Epithelial cell of prostate (primary cell): Measurements from ENCODE around the gene PRICKLE2.

ENCODE experiments used
- DNase-seq: peaks from one replicate; pipeline ENCODE4 v3.0.0-alpha.2; 2011; ENCODE audit warnings: low read depth, low spot score
- H3K27ac ChIP-seq: fragments of 450-650 bp; 2 replicates; pipeline ENCODE4 v1.5.1; 2017; ENCODE audit warnings: mild to moderate bottlenecking

Gene PRICKLE2

DNA sequence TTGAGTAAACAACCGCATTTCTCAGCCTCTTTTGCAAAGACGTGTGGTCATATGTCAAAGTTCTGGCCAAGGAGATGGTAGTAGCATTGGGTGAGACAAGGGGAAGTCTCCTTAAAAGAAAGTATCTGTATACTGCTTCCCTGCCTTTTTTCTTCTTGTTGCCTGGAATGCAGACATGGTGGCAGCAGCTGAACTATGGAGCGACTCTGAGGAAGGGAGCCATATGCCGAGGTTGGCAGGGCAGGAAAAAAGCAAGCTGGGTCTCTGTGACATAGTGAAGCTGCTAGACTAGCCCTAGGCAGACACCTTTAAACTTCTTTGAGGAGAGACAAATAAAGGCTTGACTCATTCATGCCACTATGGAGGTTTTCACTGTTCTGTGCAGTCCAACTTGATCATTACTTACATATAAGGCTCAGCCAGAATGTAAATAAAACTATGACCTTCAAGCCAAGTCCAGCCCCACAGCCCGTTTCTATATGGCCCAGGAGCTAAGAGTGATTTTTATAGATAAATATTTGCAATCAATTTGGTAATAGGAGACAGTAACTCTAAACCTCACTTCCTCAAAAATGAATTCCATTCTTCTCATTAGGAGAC is 30.6 kb upstream of the PRICKLE2 start:
- DNase-seq, result no peak
- no peak overlapping the region for H3K27ac ChIP-seq

DNA sequence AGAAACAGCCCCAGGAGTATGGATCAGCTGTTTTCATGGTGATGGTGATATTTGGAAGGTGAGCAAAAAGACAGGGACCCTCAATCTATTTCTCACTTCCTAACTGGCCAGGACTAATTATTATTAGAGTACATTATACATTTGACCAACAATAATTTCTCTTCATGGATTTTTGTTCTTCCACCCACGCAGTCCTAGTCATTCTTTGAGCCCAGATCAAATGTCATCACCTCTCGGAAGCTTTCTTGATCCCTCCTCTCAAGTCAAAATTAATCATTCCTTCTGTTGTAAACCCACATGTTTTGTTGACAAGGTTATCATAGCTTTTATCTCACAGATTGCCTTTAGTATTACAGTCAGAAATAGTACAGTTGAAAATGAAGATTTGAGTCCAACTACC is 29.2 kb upstream of the PRICKLE2 start:
- no peak for DNase-seq
- H3K27ac ChIP-seq, result no peak overlapping the region

DNA sequence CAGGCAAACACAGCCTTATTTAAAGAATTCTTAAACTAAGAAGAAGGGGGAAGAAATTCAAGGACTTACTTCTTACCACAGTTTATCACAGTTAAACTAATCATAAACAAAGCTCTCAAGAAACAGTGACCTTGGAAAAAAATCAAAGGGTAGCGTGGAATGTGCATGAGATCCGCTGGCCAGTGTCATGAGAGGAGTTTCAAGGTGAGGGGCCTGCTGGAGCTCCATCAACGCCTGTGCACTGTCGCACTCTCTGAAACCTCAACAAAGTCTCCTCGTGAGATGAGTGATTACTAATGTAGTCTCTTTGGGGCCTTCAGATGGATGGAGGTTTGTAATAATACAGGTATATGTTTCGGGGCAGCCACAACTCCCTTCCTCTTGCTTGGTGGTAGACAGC is 28.4 kb upstream of the PRICKLE2 start:
- no peak for DNase-seq
- no peak overlapping the region for H3K27ac ChIP-seq

DNA sequence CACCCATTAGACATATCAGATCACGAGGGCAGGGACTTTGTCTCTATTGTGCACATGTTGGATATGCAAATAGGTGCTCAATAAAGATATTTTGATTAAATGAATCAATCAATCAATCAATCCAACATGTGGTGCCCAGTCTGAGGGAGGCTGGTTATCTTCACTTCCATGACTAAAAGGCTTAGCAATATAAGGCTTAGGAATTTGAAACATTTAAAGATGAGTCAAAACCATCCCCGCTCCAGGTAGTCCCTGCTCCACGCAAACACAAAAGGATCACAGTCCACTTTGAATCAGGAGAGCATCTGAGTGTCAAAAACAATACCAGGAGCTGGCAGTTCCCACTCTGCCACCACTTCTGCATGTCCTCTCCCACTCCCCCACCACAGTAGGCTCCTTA is 25.8 kb upstream of the PRICKLE2 start:
- no peak for DNase-seq
- no peak overlapping the region for H3K27ac ChIP-seq

DNA sequence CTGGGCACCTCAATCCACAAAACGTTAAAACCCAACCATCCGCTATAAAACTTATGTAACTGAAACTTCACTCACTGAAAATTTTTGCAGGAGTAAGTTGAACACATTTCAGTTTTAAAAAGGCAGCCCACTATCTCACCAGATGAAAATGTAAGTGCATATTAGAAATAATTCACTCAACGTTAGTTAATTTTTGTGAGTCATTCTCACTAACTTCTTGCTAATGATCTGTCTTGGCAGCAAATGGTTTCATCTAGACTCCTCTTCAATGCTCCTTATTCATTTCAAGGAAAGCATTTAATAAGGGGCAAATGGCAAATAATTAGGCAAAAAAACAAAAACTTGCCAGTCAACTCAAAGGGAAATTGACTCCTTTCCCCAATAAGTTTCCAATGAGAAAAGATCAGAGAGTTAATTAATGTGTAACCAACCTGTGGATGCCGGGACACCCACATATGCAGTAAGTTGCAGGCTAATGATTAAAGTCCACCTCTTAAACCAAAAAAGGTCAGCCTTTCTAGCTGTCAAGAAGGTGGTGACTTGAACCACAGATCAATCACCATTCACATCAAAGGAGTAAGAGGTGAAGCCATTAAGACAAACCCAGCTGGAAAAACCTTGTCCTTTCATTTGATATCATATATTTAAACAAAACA is 22.9 kb upstream of the PRICKLE2 start:
- H3K27ac ChIP-seq, result no peak overlapping the region
- no peak for DNase-seq

DNA sequence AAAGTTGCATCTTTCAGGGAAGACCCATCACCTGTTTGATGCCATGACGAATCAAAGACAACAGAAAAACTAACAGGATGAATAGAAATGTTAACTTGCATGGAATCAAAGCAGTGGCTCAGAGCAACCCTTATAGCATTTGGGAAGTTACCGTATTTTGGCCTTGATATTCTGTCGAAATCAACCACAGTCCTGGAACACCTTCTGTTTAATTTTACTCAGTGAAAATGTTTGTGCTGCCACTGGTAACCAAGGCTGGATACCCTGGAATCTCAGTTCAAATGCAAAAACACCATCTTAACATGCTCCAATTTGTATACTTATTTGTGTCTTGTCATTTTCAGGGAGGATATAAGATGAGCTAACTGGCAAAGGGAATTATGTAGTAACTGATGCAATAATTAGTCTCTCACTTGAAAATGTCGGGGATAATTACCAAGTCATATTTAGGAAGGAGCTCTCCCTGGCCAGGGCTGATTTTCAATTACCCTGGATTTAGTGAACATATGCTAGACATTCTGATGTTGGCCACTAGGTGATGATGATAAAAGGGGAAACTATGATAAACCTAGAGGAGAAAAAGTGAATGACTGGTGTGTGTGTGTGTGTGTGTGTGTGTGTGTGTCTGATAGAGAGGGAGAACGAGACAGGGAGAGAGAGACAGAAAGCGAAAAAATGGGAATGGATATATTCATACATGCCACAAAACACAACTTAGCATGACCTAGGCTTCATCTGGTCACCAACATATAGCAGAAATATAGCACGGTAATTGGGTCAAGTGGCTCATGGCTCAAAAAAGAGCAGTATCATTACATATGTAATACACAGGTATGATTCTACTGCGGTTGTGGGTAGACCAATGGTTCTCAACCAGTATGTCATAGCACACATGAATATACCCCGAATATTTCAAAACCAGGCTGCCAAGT is 19.0 kb upstream of the PRICKLE2 start:
- no peak overlapping the region for H3K27ac ChIP-seq
- DNase-seq, result no peak

DNA sequence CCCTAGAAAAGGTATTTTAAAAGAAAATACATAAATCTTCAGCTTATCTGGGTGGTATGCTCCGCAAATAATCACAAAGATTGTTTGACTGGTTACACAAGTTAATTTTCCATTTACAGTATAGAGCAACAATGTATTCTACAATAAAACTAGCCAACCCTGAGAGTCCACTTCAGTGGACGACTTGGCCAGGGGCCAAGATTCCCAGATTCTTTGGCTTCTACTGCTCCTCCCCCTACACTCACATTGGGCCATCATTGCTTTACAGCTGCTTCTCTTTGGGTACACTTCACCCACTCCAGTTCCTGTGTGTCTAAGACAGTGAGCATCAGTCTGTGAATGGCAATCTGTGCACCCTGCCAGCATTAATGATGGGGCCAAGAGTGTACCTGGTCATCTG is 17.2 kb upstream of the PRICKLE2 start:
- DNase-seq, result no peak
- no peak overlapping the region for H3K27ac ChIP-seq

DNA sequence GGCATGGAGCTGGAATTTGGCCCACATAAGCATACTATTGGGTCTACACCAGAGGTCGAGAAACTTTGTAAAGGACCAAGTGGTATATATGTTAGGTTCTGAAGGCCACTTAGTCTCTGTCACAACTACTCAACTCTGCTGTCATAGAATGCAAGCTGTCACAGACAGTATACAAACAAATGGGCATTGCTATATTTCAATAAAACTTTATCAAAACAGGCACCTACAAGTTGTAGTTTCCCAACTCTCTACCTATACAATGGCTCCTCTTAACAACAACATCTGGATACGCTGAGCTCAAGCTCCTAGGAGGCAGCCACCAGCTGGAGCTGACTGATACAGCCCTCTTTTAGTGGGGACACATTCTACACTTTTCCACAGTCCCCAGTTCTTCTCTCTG is 15.7 kb upstream of the PRICKLE2 start:
- DNase-seq, result no peak
- no peak overlapping the region for H3K27ac ChIP-seq

DNA sequence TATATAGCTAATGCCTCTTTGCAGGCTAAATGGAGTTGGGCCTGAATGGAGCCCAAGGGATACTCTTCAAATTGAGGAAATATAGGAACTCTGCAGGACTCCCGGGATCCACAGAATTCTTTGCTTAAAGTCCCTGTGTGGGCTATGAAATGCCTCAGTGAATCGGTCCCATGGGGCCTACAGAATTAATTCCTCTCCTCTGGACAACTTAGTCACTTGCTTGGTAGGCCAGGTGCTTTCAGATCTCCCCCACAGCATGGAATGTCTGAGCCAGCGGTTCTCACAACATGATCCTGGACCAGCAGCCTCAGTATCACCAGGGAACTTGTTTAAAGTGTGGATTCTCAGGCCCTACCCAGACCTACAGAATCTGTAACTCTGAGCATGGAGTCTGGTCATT is 15.1 kb upstream of the PRICKLE2 start:
- DNase-seq, result no peak
- H3K27ac ChIP-seq, result no peak overlapping the region

DNA sequence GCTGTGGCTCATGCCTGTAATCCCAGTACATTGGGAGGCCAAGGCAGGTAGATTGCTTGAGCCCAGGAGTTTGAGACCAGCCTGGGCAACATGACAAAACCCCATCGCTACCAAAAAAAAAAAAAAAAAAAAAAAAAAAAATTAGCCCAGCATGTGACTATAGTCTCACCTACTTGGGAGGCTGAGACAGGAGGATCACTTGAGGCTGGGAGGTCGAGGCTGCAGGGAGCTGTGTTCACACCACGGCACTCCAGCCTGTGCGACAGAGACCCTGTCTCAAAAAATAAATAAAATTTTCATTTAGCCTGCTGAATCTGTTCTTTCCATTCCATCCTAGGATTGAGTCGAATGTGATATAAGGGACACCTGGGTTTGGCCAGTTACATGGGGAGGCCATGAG is 14.6 kb upstream of the PRICKLE2 start:
- DNase-seq, result no peak

DNA sequence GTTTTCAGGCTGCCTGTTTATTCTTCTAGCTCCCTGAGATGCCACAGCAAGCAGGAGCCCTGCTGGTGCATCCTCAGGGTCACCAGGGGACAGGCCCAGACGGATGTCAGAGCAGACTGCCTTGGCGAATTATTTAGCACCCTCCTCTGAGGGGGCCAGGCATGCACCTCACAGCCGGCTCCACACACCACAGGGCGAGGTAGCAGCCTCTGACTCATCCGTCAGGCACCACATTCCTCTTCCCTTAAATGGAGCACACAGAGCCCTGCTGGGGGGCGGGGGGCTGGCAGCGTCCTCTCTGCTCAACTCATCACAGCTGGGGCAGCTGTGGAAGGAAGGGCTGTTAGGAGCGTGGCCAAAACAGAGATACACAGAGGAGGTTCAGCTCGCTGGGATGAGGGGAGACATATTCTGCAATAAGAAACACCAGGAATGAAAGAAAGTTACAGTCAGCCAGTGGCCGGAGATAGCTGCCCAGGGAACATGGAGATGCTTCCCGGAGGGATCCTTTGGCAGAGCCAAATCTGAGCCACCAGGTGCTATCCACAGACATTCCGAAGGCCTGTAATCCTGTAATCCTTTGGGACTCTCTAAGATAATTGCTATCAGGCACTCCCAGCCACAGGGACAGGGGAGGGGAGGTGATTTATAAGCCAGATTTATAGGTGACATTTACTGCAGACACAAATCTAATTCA is 13.9 kb upstream of the PRICKLE2 start:
- DNase-seq, result peak; percentile 24
- no peak overlapping the region for H3K27ac ChIP-seq

More for the DNA sequence above, 14.6 kb upstream of the PRICKLE2 start:
- H3K27ac ChIP-seq, result no peak overlapping the region

DNA sequence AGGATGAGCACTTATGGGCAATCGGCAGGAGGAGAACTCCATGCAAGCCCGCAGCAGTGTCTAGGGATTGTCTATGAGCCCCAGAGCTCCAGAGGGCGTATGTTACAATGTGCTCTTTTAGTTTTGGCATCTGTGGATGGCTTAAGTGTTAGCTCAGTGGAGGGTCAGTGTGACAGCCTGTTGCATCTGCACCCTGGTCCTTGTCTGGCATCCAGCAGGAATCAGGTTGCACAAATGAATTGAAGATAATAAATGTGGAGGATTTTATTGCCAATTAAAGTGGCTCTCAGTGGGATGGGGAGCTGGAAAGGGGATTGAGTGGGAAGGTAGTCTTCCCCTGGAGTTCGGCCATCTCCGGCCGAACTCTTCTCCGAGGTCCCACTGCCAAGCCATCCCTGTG is 11.8 kb upstream of the PRICKLE2 start:
- no peak for DNase-seq
- H3K27ac ChIP-seq, result no peak overlapping the region

DNA sequence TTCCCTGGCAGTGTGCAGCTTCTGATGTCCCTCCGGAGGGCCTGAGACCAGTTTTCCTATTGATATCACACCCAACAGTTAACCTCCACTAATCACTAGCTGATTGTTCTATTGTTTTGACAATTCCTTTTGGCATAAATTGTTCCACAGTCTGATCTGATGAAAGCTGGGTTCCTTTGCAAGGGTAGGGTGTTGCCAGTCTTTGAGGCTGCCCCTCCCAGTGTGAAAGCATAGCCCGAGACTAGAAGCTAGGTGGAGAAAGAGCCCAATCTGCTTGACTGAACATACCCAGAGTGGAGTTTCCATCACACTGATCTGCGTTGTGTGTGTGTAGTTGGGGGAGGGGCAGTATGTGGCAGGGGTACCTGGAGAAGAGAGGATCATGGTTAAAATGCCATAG is 10.3 kb upstream of the PRICKLE2 start:
- DNase-seq, result no peak
- no peak overlapping the region for H3K27ac ChIP-seq

DNA sequence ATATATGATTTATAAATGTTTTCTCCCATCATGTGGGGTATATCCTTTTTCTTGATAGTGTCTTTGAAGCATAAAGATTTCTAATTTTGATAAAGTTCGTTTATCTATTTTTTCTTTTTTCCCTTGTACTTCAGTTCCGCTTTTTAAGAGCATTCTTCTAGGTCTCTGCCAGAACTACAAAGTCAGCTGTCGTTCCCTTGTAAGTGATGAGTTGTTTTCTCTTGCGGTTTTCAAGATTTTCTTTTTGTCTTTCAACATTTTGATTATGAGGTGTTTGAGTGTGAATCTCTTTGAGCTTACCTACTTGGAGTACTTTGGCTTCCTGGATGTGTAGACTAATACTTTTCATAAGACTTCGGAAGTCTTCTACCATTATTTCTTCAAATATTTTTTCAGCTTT is 9.3 kb upstream of the PRICKLE2 start:
- no peak overlapping the region for H3K27ac ChIP-seq
- no peak for DNase-seq

DNA sequence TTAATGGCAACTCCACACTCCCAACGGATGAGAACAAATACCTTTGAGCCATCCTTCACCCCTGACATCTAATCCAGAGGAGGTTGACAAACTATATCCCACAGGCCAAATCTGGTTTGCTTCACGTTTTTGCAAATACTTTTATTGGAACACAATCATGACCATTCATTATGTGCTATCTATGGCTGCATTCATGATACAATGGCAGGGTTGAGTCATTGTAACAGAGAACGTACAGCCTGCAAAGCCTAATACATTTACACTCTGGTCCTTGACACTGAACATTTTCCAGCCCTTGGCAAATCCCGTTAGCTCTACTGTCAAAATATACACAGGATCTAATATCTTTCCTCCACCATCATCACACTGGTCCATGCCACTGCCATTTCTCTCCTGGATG is 7.6 kb upstream of the PRICKLE2 start:
- DNase-seq, result no peak
- H3K27ac ChIP-seq, result no peak overlapping the region

DNA sequence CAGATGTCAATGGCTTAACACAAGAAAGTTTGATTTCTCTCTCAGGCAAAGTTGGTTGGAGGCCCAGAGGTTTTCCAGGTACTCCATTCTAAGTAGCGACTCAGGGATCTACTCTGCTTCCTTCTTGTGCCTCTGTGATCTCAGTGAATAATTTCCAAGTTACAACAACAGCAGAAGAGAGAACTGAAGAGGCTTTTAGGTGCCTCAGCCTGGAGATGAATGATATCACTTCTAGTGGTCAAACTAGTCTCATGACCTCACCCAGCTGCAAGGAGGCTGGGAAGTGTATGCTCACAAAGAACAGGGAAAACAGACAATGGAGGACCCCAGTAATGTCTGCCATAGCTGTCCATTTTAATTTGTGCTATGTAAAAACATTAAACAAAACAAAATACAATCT is 4.6 kb upstream of the PRICKLE2 start:
- DNase-seq, result no peak
- H3K27ac ChIP-seq, result no peak overlapping the region

DNA sequence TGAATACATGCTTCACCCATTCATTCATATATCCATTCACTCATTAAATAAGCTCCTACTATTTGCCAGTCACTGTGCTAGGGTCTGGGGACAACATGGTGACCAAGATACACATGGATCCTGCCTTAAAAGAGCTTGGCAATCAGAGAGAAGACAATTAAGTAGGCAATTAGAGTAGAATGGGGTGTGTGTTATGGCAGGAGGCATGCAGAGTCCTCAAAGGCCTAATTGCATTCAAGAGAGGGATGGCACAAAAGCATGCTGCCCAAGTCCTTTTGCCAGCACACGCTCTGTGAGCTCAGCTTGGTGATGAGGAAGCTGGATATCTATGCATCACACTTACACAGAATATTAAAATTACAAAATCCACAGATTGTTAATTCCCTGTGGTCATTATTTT is 2.8 kb upstream of the PRICKLE2 start:
- DNase-seq, result no peak
- no peak overlapping the region for H3K27ac ChIP-seq

DNA sequence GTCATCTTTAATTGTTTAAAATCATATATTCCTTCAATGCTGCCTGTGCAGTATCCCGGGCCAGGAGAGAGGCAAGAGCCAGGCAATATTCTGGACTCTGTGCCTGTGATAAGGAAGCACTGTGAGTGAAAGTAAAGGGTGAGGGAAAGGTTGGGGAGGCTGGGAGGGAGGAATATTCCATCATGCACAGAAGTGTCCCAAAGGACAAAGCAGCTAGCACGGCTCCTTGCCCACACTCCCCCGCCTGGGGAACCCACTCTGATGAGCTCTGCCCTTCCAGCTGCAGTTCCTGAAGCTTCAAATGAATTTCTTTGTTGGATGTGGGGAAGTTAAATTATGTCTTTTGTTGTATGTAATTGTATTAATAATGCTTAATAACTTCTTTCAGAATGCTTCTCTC is 1.5 kb upstream of the PRICKLE2 start:
- H3K27ac ChIP-seq, result no peak overlapping the region
- DNase-seq, result no peak

DNA sequence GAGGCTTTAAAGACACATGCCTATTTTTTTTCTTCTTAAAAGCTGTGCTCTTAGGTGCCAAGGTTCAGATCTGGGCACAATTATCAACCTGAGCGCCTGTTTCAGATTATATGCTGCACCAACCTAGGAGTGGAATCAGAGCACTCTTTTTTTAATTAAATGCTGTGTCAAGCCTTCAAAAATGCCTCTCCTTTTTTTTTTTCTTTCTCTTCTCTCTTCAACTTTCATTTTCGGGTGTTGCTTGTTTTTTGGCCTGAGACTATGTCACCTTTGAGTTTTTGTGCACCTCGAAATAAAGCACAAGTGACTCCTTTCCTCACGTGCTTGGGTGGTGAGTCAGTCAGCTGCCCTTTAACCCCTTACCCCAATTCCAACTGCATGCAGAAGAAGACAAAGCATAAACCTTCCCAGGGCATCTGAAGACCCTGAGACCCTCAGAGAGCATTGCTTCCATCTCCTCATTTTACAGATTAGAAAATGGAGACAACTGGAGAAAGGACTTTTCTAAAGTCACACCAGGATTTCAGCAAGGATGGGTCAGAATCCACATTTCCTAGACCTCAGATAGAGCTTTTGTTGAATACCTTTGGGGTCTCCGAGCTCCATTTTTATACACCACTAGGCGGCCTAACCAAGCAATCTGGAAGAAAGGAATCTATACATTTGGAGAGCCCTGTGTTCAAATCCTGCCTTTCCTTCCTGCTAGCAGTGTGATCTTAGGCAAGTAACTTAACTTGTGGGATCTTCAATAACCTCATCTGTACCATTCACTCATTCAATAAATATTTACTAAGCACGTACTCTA is 631 bp upstream of the PRICKLE2 start:
- H3K27ac ChIP-seq, result no peak overlapping the region
- no peak for DNase-seq
